IMR-90 (cell line): ENCODE results near the gene MGAT5. TPM values are rescaled to one million over a fixed set of nuclear protein-coding genes. Genes with fewer than 3 reads are reported as not detected.

Experiments
- ATAC-seq: fragments of 200-7000 bp; cut with Tn5 transposase; 2 replicates; pipeline ENCODE4 v1.9.1; 2020; ENCODE audit warnings: low read depth, mild to moderate bottlenecking, moderate library complexity
- BruUV-seq: library from RNA; stranded (reverse); fragments of 400-500 nt; replicated peaks from 2 replicates; lab custom pipeline; 2021; lab: Mats Ljungman, UMichigan
- CTCF ChIA-PET: fragments of 300-600 bp; formaldehyde crosslinking; extraction: SDS; loops from one replicate; lab custom pipeline; 2021; ENCODE audit warnings: antibody characterized with exemption; lab: Yijun Ruan, JAX
- POLR2A ChIA-PET: fragments of 300-600 bp; sonication (Branson Sonifier 250); formaldehyde crosslinking; loops from one replicate; lab custom pipeline; 2022; ENCODE audit warnings: antibody characterized with exemption; ENCODE audit not compliant: unreplicated experiment; lab: Charles Lee
- DNase-seq: peaks from one replicate; pipeline ENCODE4 v3.0.0; 2013
- H2AFZ ChIP-seq: replicated peaks from 2 replicates; pipeline ENCODE3; 2013; ENCODE audit warnings: low read length, mild to moderate bottlenecking; ENCODE audit not compliant: poor library complexity
- H2AK5ac ChIP-seq: 2 replicates; pipeline ENCODE4 v1.6.1; 2013; ENCODE audit warnings: low read depth, low read length, inconsistent platforms
- H2AK9ac ChIP-seq: replicated peaks from 2 replicates; pipeline ENCODE3; 2013; ENCODE audit warnings: mild to moderate bottlenecking, low read depth, low read length, moderate library complexity; ENCODE audit not compliant: poor library complexity
- H2BK120ac ChIP-seq: 2 replicates; pipeline ENCODE4 v1.6.1; 2013; ENCODE audit warnings: low read depth, low read length, inconsistent platforms
- H2BK15ac ChIP-seq: 3 replicates; pipeline ENCODE4 v1.6.1; 2013; ENCODE audit warnings: low read depth, low read length, inconsistent platforms
- H2BK20ac ChIP-seq: 2 replicates; pipeline ENCODE4 v1.6.1; 2013; ENCODE audit warnings: low read depth, mild to moderate bottlenecking, inconsistent platforms, low read length, moderate library complexity
- H2BK5ac ChIP-seq: 2 replicates; pipeline ENCODE4 v1.6.1; 2013; ENCODE audit warnings: mild to moderate bottlenecking, low read depth, low read length, inconsistent platforms; ENCODE audit not compliant: poor library complexity, severe bottlenecking
- H3K14ac ChIP-seq: replicated peaks from 2 replicates; pipeline ENCODE4 v1.6.1; 2013; ENCODE audit warnings: low read depth, low read length, inconsistent platforms
- H3K18ac ChIP-seq: 2 replicates; pipeline ENCODE4 v1.6.1; 2013; ENCODE audit warnings: low read depth, low read length, control low read depth
- H3K23ac ChIP-seq: 2 replicates; pipeline ENCODE4 v1.6.1; 2013; ENCODE audit warnings: low read depth, low read length, inconsistent platforms
- H3K27ac ChIP-seq: 2 replicates; pipeline ENCODE4 v1.5.1; 2013; ENCODE audit warnings: mild to moderate bottlenecking, control low read depth, low read length; ENCODE audit not compliant: insufficient read depth
- H3K27me3 ChIP-seq: 2 replicates; pipeline ENCODE4 v1.6.1; 2013; ENCODE audit warnings: low read length; ENCODE audit not compliant: control insufficient read depth, insufficient read depth
- H3K36me3 ChIP-seq: 2 replicates; pipeline ENCODE4 v1.6.1; 2013; ENCODE audit warnings: low read length, mixed read lengths; ENCODE audit not compliant: control insufficient read depth, insufficient read depth
- H3K4ac ChIP-seq: 2 replicates; pipeline ENCODE4 v1.6.1; 2013; ENCODE audit warnings: low read depth, low read length, inconsistent platforms
- H3K4me1 ChIP-seq: 2 replicates; pipeline ENCODE4 v1.6.1; 2013; ENCODE audit warnings: low read length, mixed read lengths; ENCODE audit not compliant: control insufficient read depth, insufficient read depth
- H3K4me2 ChIP-seq: 2 replicates; pipeline ENCODE4 v1.6.1; 2013; ENCODE audit warnings: low read depth, mild to moderate bottlenecking, control low read depth, low read length, moderate library complexity
- H3K4me3 ChIP-seq: 2 replicates; pipeline ENCODE4 v1.5.1; 2013; ENCODE audit warnings: low read depth, mild to moderate bottlenecking, control low read depth, low read length, moderate library complexity; ENCODE audit not compliant: insufficient read depth
- H3K56ac ChIP-seq: 2 replicates; pipeline ENCODE4 v1.6.1; 2013; ENCODE audit warnings: low read length, inconsistent platforms; ENCODE audit not compliant: insufficient read depth; ENCODE audit errors: extremely low read depth
- H3K79me1 ChIP-seq, 2 experiments: 2 replicates each; pipeline ENCODE4 v1.6.1; 2013; ENCODE audit warnings: low read length in 2 of 2, inconsistent platforms in 1 of 2, low read depth in 1 of 2
- H3K9ac ChIP-seq: 2 replicates; pipeline ENCODE4 v1.6.1; 2013; ENCODE audit warnings: low read depth, low read length, control low read depth
- H3K9me1 ChIP-seq: 2 replicates; pipeline ENCODE4 v1.6.1; 2013; ENCODE audit warnings: low read length, inconsistent platforms; ENCODE audit not compliant: insufficient read depth
- H3K9me3 ChIP-seq: 2 replicates; pipeline ENCODE4 v1.6.1; 2013; ENCODE audit warnings: low read length; ENCODE audit not compliant: control insufficient read depth, insufficient read depth
- H4K20me1 ChIP-seq: 2 replicates; pipeline ENCODE4 v1.6.1; 2013; ENCODE audit warnings: low read length, inconsistent platforms; ENCODE audit not compliant: insufficient read depth
- H4K5ac ChIP-seq: 2 replicates; pipeline ENCODE4 v1.6.1; 2013; ENCODE audit warnings: mild to moderate bottlenecking, low read depth, low read length, control low read depth
- H4K8ac ChIP-seq, 2 experiments: 2 replicates each; pipeline ENCODE4 v1.6.1; 2013; ENCODE audit warnings: low read depth in 2 of 2, low read length in 2 of 2, control low read depth in 1 of 2, inconsistent platforms in 1 of 2
- H4K91ac ChIP-seq: 2 replicates; pipeline ENCODE4 v1.6.1; 2013; ENCODE audit warnings: low read depth, low read length, inconsistent platforms; ENCODE audit not compliant: insufficient read depth
- BHLHE40 ChIP-seq: fragments of 150-350 bp; IDR thresholded peaks from 2 replicates; pipeline ENCODE4 v1.6.1; 2016; ENCODE audit warnings: mild to moderate bottlenecking, low read depth, low read length
- CEBPB ChIP-seq: IDR thresholded peaks from 2 replicates; pipeline ENCODE4 v1.6.1; 2012; ENCODE audit warnings: low read depth, low read length, improper control_type of control experiment
- CHD1 ChIP-seq: IDR thresholded peaks from 2 replicates; pipeline ENCODE4 v1.6.1; 2012; ENCODE audit warnings: low read depth, low read length, improper control_type of control experiment
- CTCF ChIP-seq: conservative IDR thresholded peaks from 2 replicates; pipeline ENCODE4 v1.5.1; 2012; ENCODE audit warnings: mild to moderate bottlenecking, low read depth, low read length, improper control_type of control experiment
- ELK1 ChIP-seq: fragments of 150-350 bp; IDR thresholded peaks from 2 replicates; pipeline ENCODE4 v1.6.1; 2016; ENCODE audit warnings: low read depth, mild to moderate bottlenecking, low read length, moderate library complexity, borderline replicate concordance
- FOS ChIP-seq: fragments of 150-350 bp; IDR thresholded peaks from 2 replicates; pipeline ENCODE4 v1.6.1; 2016; ENCODE audit warnings: low read depth, low read length
- MAFK ChIP-seq: IDR thresholded peaks from 2 replicates; pipeline ENCODE4 v1.6.1; 2012; ENCODE audit warnings: low read depth, low read length, improper control_type of control experiment
- MAZ ChIP-seq: IDR thresholded peaks from 2 replicates; pipeline ENCODE4 v1.6.1; 2012; ENCODE audit warnings: low read depth, mild to moderate bottlenecking, low read length, improper control_type of control experiment, moderate library complexity, borderline replicate concordance
- MXI1 ChIP-seq: IDR thresholded peaks from 2 replicates; pipeline ENCODE4 v1.6.1; 2012; ENCODE audit warnings: low read depth, mild to moderate bottlenecking, low read length, moderate library complexity, borderline replicate concordance
- NFE2L2 ChIP-seq: fragments of 150-350 bp; IDR thresholded peaks from 2 replicates; pipeline ENCODE4 v1.6.1; 2016; ENCODE audit warnings: low read depth, mild to moderate bottlenecking, low read length
- POLR2A ChIP-seq: IDR thresholded peaks from 2 replicates; pipeline ENCODE4 v1.6.1; 2012; ENCODE audit warnings: mild to moderate bottlenecking, low read depth, low read length
- RAD21 ChIP-seq: IDR thresholded peaks from 2 replicates; pipeline ENCODE4 v1.6.1; 2012; ENCODE audit warnings: low read length, improper control_type of control experiment
- RCOR1 ChIP-seq: IDR thresholded peaks from 2 replicates; pipeline ENCODE4 v1.6.1; 2012; ENCODE audit warnings: mild to moderate bottlenecking, low read length, improper control_type of control experiment; ENCODE audit not compliant: insufficient replicate concordance
- SMC3 ChIP-seq: fragments of 150-350 bp; IDR thresholded peaks from 2 replicates; pipeline ENCODE4 v1.6.1; 2016; ENCODE audit warnings: low read depth, mild to moderate bottlenecking, antibody characterized with exemption, low read length, moderate library complexity
- USF2 ChIP-seq: fragments of 150-350 bp; IDR thresholded peaks from 2 replicates; pipeline ENCODE4 v1.6.1; 2017; ENCODE audit warnings: mild to moderate bottlenecking, antibody characterized with exemption, low read length, low read depth
- WGBS, 2 experiments: methylation state at CpG; one replicate each; pipeline versions ENCODE4 v1.1.5 to v1.1.7; 2013; ENCODE audit warnings: missing lambda C conversion rate in 2 of 2; ENCODE audit not compliant: insufficient read length in 1 of 2; ENCODE audit errors: extremely low coverage in 2 of 2; 5-methylcytosine and 5-hydroxymethylcytosine counted together
- dilution Hi-C: fragments of 300-500 bp; cut with HindIII; formaldehyde crosslinking; loops from one replicate; pipeline ENCODE4 v1.14.3; 2018; ENCODE audit warnings: low sequenced_read_pairs; ENCODE audit not compliant: unreplicated experiment
- in situ Hi-C: fragments of 300-500 bp; cut with MboI; formaldehyde crosslinking; loops from 3 replicates; pipeline ENCODE4 v1.14.3; 2019; ENCODE audit warnings: low sequenced_read_pairs, inconsistent platforms, mixed read lengths
- intact Hi-C: fragments of 100-400 bp; cut with micrococcal nuclease; formaldehyde crosslinking; loops from 2 replicates; pipeline ENCODE4 v1.10.0; 2022
- polyA plus RNA-seq, 3 experiments: library from polyadenylated mRNA; depleted of rRNA; stranded (reverse); fragments of >200 nt; gene quantifications; 2 replicates each; pipeline ENCODE4 v1.2.3, GENCODE V29; 2012; ENCODE audit warnings: low replicate concordance in 1 of 3
- total RNA-seq: library from RNA; depleted of rRNA; stranded (reverse); fragments of >200 nt; gene quantifications from 2 replicates; pipeline ENCODE4 v1.2.3, GENCODE V29; 2012

Gene MGAT5
- total and polyA plus RNA-seq, 2 of the 4 experiments (the other 2 are of a cell fraction) = 22.9 to 59.9 TPM

GRCh38 chr2:134334542-134335353 is 80.9 kb downstream of the MGAT5 start:
- Histone ChIP-seq H2AFZ (no peak overlapping the region), H4K91ac (no peak overlapping the region), H3K36me3 (peaks cover 9% of the 10 kb centered on the region; the same call in 1 of the 2 replicates), H2BK120ac (no peak overlapping the region), H3K4ac (no peak overlapping the region), H2AK5ac (no peak overlapping the region), H3K18ac (no peak overlapping the region), H2BK5ac (no peak overlapping the region), H3K27me3 (no peaks in the 10 kb centered on the region), H4K8ac (no peak overlapping the region), H3K27ac (no peak overlapping the region), H4K20me1 (no peaks in the 10 kb centered on the region), H3K56ac (no peak overlapping the region), H2BK15ac (no peak overlapping the region), H2AK9ac (no peak overlapping the region), H3K9me3 (no peaks in the 10 kb centered on the region; the same call in 1 of the 2 replicates), H3K4me3 (no peak overlapping the region), H3K9me1 (no peaks in the 10 kb centered on the region), H3K4me1 (no peaks in the 10 kb centered on the region; the same call in 1 of the 2 replicates), H3K23ac (no peak overlapping the region), H3K79me1 (peaks cover 14 to 22% of the 10 kb centered on the region in 2 experiments), H3K9ac (no peak overlapping the region), H4K5ac (no peak overlapping the region), H3K4me2 (no peak overlapping the region), H2BK20ac (no peak overlapping the region), H3K14ac (no peak overlapping the region)
- no CpG with 5 or more reads among the region's 3 CpGs for WGBS, 2 experiments
- DNase-seq (no peak), ATAC-seq (no peak)
- in situ Hi-C loops (no loop called here), intact Hi-C loops (no loop called here), dilution Hi-C loops (no loop called here)
- ChIA-PET POLR2A (interaction anchor here (0.9 kb wide), 1 partner anchor 215 kb away, joined by 5 read pairs; no protein-coding TSS in a partner anchor), CTCF (no interaction called here)
- BruUV-seq = no TSS peak
- TF ChIP-seq MAZ (no peak), USF2 (no peak), SMC3 (no peak), RCOR1 (no peak), NFE2L2 (no peak), POLR2A (no peak), MAFK (no peak), MXI1 (no peak), CEBPB (no peak), ELK1 (no peak), CHD1 (no peak), CTCF (no peak), RAD21 (no peak), FOS (no peak), BHLHE40 (no peak)
